CD4-positive, alpha-beta T cell (primary cell): ENCODE results near the gene CARS2. TPM values are rescaled to one million over a fixed set of nuclear protein-coding genes. Genes with fewer than 3 reads are reported as not detected.
"Not testable (repeated sequence)": the region's sequence is repeated elsewhere in the genome, so short reads cannot be mapped to it uniquely, and the experiment has no call there.

Experiments used
- ATAC-seq: fragments of 200-7000 bp; cut with Tn5 transposase; one replicate; pipeline ENCODE4 v1.10.0; 2022; ENCODE audit warnings: mild to moderate bottlenecking; ENCODE audit not compliant: poor library complexity
- CTCF ChIA-PET: fragments of 350-600 bp; sonication (Branson Sonifier 250); formaldehyde crosslinking; loops from one replicate; lab custom pipeline; 2021; ENCODE audit warnings: antibody characterized with exemption, inconsistent platforms; lab: Charles Lee
- POLR2A ChIA-PET: fragments of 350-600 bp; sonication (Branson Sonifier 250); formaldehyde crosslinking; loops from one replicate; lab custom pipeline; 2021; ENCODE audit warnings: antibody characterized with exemption, inconsistent platforms; lab: Charles Lee
- DNase-seq, 14 experiments: peaks; one replicate each; pipeline ENCODE4 v3.0.0-alpha.2; 2013 to 2020; ENCODE audit warnings: mixed read lengths in 2 of 14
- H3K27ac ChIP-seq, 2 donors: one replicate each; pipeline versions ENCODE4 v1.5.1 to v1.7.0; 2013; ENCODE audit warnings: low read length in 2 of 2, low read depth in 1 of 2, mild to moderate bottlenecking in 1 of 2
- H3K27me3 ChIP-seq, 2 experiments: 1 replicate in 1 of 2; 2 replicates in 1 of 2; pipeline versions ENCODE4 v1.6.1 to v1.7.0; 2013; ENCODE audit warnings: low read length in 2 of 2, control low read depth in 1 of 2, mild to moderate bottlenecking in 1 of 2, moderate library complexity in 1 of 2; ENCODE audit not compliant: insufficient read depth in 2 of 2, control insufficient read depth in 1 of 2
- H3K36me3 ChIP-seq: one replicate; pipeline ENCODE4 v1.6.1; 2013; ENCODE audit warnings: low read length, control low read depth; ENCODE audit not compliant: insufficient read depth
- H3K4me1 ChIP-seq: one replicate; pipeline ENCODE4 v1.6.1; 2013; ENCODE audit warnings: low read length, control low read depth; ENCODE audit not compliant: insufficient read depth
- H3K4me3 ChIP-seq: one replicate; pipeline ENCODE4 v1.5.1; 2013; ENCODE audit warnings: mild to moderate bottlenecking, low read length, moderate library complexity
- H3K9me3 ChIP-seq, 2 experiments: 1 replicate in 1 of 2; 2 replicates in 1 of 2; pipeline versions ENCODE4 v1.6.1 to v1.7.0; 2013; ENCODE audit warnings: low read length in 2 of 2, mild to moderate bottlenecking in 2 of 2, control low read depth in 1 of 2, moderate library complexity in 1 of 2; ENCODE audit not compliant: control insufficient read depth in 1 of 2, insufficient read depth in 1 of 2
- H3K27ac Mint-ChIP-seq: one replicate; pipeline ENCODE4 v1.8.0; 2020; ENCODE audit warnings: mixed read lengths
- H3K27me3 Mint-ChIP-seq: one replicate; pipeline ENCODE4 v1.8.0; 2021; ENCODE audit warnings: mixed read lengths
- H3K36me3 Mint-ChIP-seq: one replicate; pipeline ENCODE4 v1.8.0; 2021; ENCODE audit warnings: low read depth, mixed read lengths
- H3K4me1 Mint-ChIP-seq: one replicate; pipeline ENCODE4 v1.8.0; 2021; ENCODE audit warnings: low read depth, mixed read lengths
- H3K4me3 Mint-ChIP-seq: one replicate; pipeline ENCODE4 v1.8.0; 2020; ENCODE audit warnings: mild to moderate bottlenecking, mixed read lengths
- H3K9me3 Mint-ChIP-seq: one replicate; pipeline ENCODE4 v1.8.0; 2020; ENCODE audit warnings: mixed read lengths
- CTCF ChIP-seq: fragments of 200-600 bp; IDR thresholded peaks from one replicate; pipeline ENCODE4 v1.8.0; 2022; ENCODE audit warnings: antibody characterized with exemption, mild to moderate bottlenecking
- intact Hi-C, 2 experiments: fragments of 100-400 bp; cut with DNase I in 1 of 2; cut with micrococcal nuclease in 1 of 2; formaldehyde crosslinking; loops; one replicate each; pipeline versions ENCODE4 v1.15.1 to v1.9.0; 2023 to 2025; cut with DNase I, micrococcal nuclease
- total RNA-seq, 174 experiments: library from RNA in 2 of 174; stranded (reverse) in 2 of 174; gene quantifications; one replicate each; pipeline ENCODE4 v1.2.3 and lab custom pipeline; 2021 to 2026

Gene CARS2
- total RNA-seq, 2 experiments from 2014 or later: 50.2 to 56.5 TPM

- no peak overlapping the region for H3K4me3 Mint-ChIP-seq
- ChIA-PET CTCF (no interaction called here), POLR2A (no interaction called here)
- TF ChIP-seq CTCF: no peak
- no peak for ATAC-seq
- no peaks in the 10 kb centered on the region for H3K27me3 Mint-ChIP-seq
- intact Hi-C loops: no loop called here
- Histone ChIP-seq H3K27ac (no peak overlapping the region), H3K36me3 (peaks cover 71% of the 10 kb centered on the region), H3K9me3 (no peaks in the 10 kb centered on the region), H3K4me3 (no peak overlapping the region), H3K4me1 (no peaks in the 10 kb centered on the region), H3K27me3 (no peaks in the 10 kb centered on the region)
- H3K9me3 Mint-ChIP-seq: no peaks in the 10 kb centered on the region
- H3K27ac Mint-ChIP-seq: no peak overlapping the region
- H3K4me1 Mint-ChIP-seq: peaks cover 5% of the 10 kb centered on the region
- DNase-seq: no peak
- peaks cover 81% of the 10 kb centered on the region for H3K36me3 Mint-ChIP-seq
Measured at GRCh38 chr13:110635405-110636002, 70.4 kb downstream of the CARS2 start.

DNA sequence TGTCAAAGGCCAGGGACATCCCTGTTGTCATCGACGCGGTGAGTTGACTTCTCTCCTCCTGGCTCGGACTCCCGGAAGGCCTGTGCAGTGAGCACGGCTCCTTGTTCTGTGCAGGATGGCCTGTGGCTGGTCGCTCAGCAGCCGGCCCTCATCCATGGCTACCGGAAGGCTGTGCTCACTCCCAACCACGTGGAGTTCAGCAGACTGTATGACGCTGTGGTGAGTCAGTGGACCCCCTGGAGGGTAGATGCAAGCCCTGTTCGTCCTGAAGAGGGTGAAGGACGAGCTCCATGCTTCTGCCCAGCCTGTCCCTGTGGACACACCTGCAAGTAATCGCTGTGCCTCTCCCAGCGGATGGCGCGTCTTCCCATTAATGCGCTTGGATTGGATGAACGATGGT is 71.4 kb downstream of the CARS2 start:
- no peaks in the 10 kb centered on the region for H3K27me3 Mint-ChIP-seq
- no peaks in the 10 kb centered on the region for H3K9me3 ChIP-seq
- H3K36me3 ChIP-seq: peaks cover 68% of the 10 kb centered on the region
- H3K9me3 Mint-ChIP-seq: no peaks in the 10 kb centered on the region
- no peaks in the 10 kb centered on the region for H3K27me3 ChIP-seq
- CTCF ChIA-PET: no interaction called here
- POLR2A ChIA-PET: no interaction called here
- H3K4me1 ChIP-seq: peaks cover 4% of the 10 kb centered on the region
- no peak overlapping the region for H3K4me3 Mint-ChIP-seq
- H3K4me3 ChIP-seq: no peak overlapping the region
- peaks cover 13% of the 10 kb centered on the region for H3K4me1 Mint-ChIP-seq
- peaks cover 81% of the 10 kb centered on the region for H3K36me3 Mint-ChIP-seq
- DNase-seq (no peak), ATAC-seq (no peak)
- no peak overlapping the region for H3K27ac Mint-ChIP-seq
- no peak for TF ChIP-seq CTCF
- H3K27ac ChIP-seq: no peak overlapping the region
- intact Hi-C loops: no loop called here

DNA sequence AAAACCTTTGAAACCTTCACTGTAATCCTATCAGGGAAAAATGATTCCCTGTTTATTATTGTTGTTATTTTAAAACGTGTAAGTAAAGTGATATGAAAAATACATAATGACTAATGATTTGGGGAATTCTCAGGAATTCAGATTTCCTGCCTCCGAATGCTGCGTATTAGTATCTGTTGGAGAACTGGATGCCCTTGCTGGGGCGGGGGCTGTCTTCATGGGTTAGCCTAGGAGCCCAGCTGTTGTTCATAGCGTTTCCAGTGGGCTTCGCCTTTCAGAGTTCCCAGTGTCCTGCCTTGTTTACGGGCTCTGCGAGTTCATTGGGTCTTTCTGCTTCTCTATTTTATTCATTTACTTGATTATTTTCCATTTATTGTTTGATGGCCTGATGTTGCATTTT is 72.1 kb downstream of the CARS2 start:
- no peak overlapping the region for H3K27ac ChIP-seq
- intact Hi-C loops: no loop called here
- Mint-ChIP-seq H3K4me3 (no peak overlapping the region), H3K36me3 (peaks cover 81% of the 10 kb centered on the region), H3K27me3 (no peaks in the 10 kb centered on the region), H3K27ac (no peak overlapping the region), H3K4me1 (peaks cover 21% of the 10 kb centered on the region), H3K9me3 (no peaks in the 10 kb centered on the region)
- no peaks in the 10 kb centered on the region for H3K27me3 ChIP-seq
- ChIA-PET POLR2A (no interaction called here), CTCF (no interaction called here)
- ATAC-seq: no peak
- H3K9me3 ChIP-seq: no peaks in the 10 kb centered on the region
- no peak overlapping the region for H3K4me3 ChIP-seq
- DNase-seq: no peak
- TF ChIP-seq CTCF: no peak
- H3K4me1 ChIP-seq: peaks cover 7% of the 10 kb centered on the region
- H3K36me3 ChIP-seq: peaks cover 68% of the 10 kb centered on the region

DNA sequence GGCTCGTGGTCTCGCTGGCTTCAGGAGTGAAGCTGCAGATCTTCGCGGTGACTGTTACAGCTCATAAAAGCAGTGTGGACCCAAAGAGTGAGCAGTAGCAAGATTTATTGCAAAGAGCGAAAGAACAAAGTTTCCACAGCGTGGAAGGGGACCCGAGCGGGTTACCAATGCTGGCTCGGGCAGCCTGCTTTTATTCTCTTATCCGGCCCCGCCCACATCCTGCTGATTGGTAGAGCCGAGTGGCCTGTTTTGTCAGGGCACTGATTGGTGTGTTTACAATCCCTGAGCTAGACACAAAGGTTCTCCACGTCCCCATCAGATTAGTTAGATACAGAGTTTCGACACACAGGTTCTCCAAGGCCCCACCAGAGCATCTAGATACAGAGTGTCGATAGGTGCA is 73.7 kb downstream of the CARS2 start:
- CTCF ChIA-PET: not testable (repeated sequence)
- peaks cover 32% of the 10 kb centered on the region for H3K4me1 Mint-ChIP-seq

More for the DNA sequence above, 73.7 kb downstream of the CARS2 start:
- H3K4me1 ChIP-seq, H3K27ac ChIP-seq, H3K9me3 ChIP-seq, DNase-seq, H3K27me3 Mint-ChIP-seq, H3K4me3 ChIP-seq, POLR2A ChIA-PET, H3K9me3 Mint-ChIP-seq, H3K4me3 Mint-ChIP-seq, H3K27ac Mint-ChIP-seq, H3K27me3 ChIP-seq, ATAC-seq, intact Hi-C loops: not testable (repeated sequence)
- peaks cover 82% of the 10 kb centered on the region for H3K36me3 Mint-ChIP-seq
- H3K36me3 ChIP-seq: peaks cover 68% of the 10 kb centered on the region
